ENCODE measurements around the gene TTLL12.

The TTLL12 gene

GRCh38 chr22:43181321-43182076, 5.4 kb downstream of the TTLL12 start:
- H3K36me3 ChIP-seq (ENCODE audit: control insufficient read depth, insufficient read depth, low read length): peaks cover 28% of the 10 kb centered on the region
- 94 to 95% methylated on average over 10 to 13 of the region's 13 CpGs for WGBS, 2 experiments (ENCODE audit: insufficient coverage in 2 of 2)

GRCh38 chr22:43180670-43181069, 6.3 kb downstream of the TTLL12 start:
- H3K4me1 ChIP-seq (ENCODE audit: control insufficient read depth, insufficient read depth, low read length, poor library complexity, severe bottlenecking): peaks cover 23% of the 10 kb centered on the region
- no peak overlapping the region for H3K4me3 ChIP-seq (ENCODE audit: extremely low read depth, insufficient read depth, low read length, poor library complexity, severe bottlenecking)
- H3K36me3 ChIP-seq (ENCODE audit: control insufficient read depth, insufficient read depth, low read length): peaks cover 33% of the 10 kb centered on the region
- H3K27ac ChIP-seq (ENCODE audit: low read depth, low read length, severe bottlenecking): no peak overlapping the region
- H3K9me3 ChIP-seq (ENCODE audit: control insufficient read depth, low read length): no peaks in the 10 kb centered on the region
- 96 to 97% methylated on average over 9 to 15 of the region's 15 CpGs for WGBS, 2 experiments (ENCODE audit: insufficient coverage in 2 of 2)

More at GRCh38 chr22:43181321-43182076, 5.4 kb downstream of the TTLL12 start:
- Histone ChIP-seq H3K4me3 (ENCODE audit: extremely low read depth, insufficient read depth, low read length, poor library complexity, severe bottlenecking) (no peak overlapping the region), H3K4me1 (ENCODE audit: control insufficient read depth, insufficient read depth, low read length, poor library complexity, severe bottlenecking) (peaks cover 23% of the 10 kb centered on the region), H3K27ac (ENCODE audit: low read depth, low read length, severe bottlenecking) (no peak overlapping the region), H3K9me3 (ENCODE audit: control insufficient read depth, low read length) (no peaks in the 10 kb centered on the region)

GRCh38 chr22:43179911-43180195, 7.1 kb downstream of the TTLL12 start:
- 96 to 97% methylated on average over 12 to 14 of the region's 15 CpGs for WGBS, 2 experiments (ENCODE audit: insufficient coverage in 2 of 2)
- H3K36me3 ChIP-seq (ENCODE audit: control insufficient read depth, insufficient read depth, low read length): peaks cover 41% of the 10 kb centered on the region

GRCh38 chr22:43179146-43179910, 7.6 kb downstream of the TTLL12 start:
- no peak overlapping the region for H3K27ac ChIP-seq (ENCODE audit: low read depth, low read length, severe bottlenecking)
- WGBS, 2 experiments (ENCODE audit: insufficient coverage in 2 of 2): 94 to 95% methylated on average over 23 to 25 of the region's 25 CpGs
- no peak overlapping the region for H3K4me3 ChIP-seq (ENCODE audit: extremely low read depth, insufficient read depth, low read length, poor library complexity, severe bottlenecking)
- H3K4me1 ChIP-seq (ENCODE audit: control insufficient read depth, insufficient read depth, low read length, poor library complexity, severe bottlenecking): peaks cover 13% of the 10 kb centered on the region
- no peaks in the 10 kb centered on the region for H3K9me3 ChIP-seq (ENCODE audit: control insufficient read depth, low read length)
- peaks cover 46% of the 10 kb centered on the region for H3K36me3 ChIP-seq (ENCODE audit: control insufficient read depth, insufficient read depth, low read length)

More at GRCh38 chr22:43179911-43180195, 7.1 kb downstream of the TTLL12 start:
- H3K9me3 ChIP-seq (ENCODE audit: control insufficient read depth, low read length): no peaks in the 10 kb centered on the region
- no peak overlapping the region for H3K27ac ChIP-seq (ENCODE audit: low read depth, low read length, severe bottlenecking)
- H3K4me3 ChIP-seq (ENCODE audit: extremely low read depth, insufficient read depth, low read length, poor library complexity, severe bottlenecking): no peak overlapping the region
- H3K4me1 ChIP-seq (ENCODE audit: control insufficient read depth, insufficient read depth, low read length, poor library complexity, severe bottlenecking): peaks cover 17% of the 10 kb centered on the region

- 96% methylated on average over 6 of the region's 7 CpGs for WGBS, 2 experiments (ENCODE audit: insufficient coverage in 2 of 2)
- H3K4me3 ChIP-seq (ENCODE audit: extremely low read depth, insufficient read depth, low read length, poor library complexity, severe bottlenecking): no peak overlapping the region
- peaks cover 5% of the 10 kb centered on the region for H3K4me1 ChIP-seq (ENCODE audit: control insufficient read depth, insufficient read depth, low read length, poor library complexity, severe bottlenecking)
- no peak overlapping the region for H3K27ac ChIP-seq (ENCODE audit: low read depth, low read length, severe bottlenecking)
- H3K9me3 ChIP-seq (ENCODE audit: control insufficient read depth, low read length): no peaks in the 10 kb centered on the region
- H3K36me3 ChIP-seq (ENCODE audit: control insufficient read depth, insufficient read depth, low read length): peaks cover 56% of the 10 kb centered on the region
Observed at GRCh38 chr22:43177479-43177878, 9.5 kb downstream of the TTLL12 start.

GRCh38 chr22:43176090-43176489, 10.8 kb downstream of the TTLL12 start:
- H3K4me1 ChIP-seq (ENCODE audit: control insufficient read depth, insufficient read depth, low read length, poor library complexity, severe bottlenecking): peaks cover 5% of the 10 kb centered on the region
- no peaks in the 10 kb centered on the region for H3K9me3 ChIP-seq (ENCODE audit: control insufficient read depth, low read length)
- H3K4me3 ChIP-seq (ENCODE audit: extremely low read depth, insufficient read depth, low read length, poor library complexity, severe bottlenecking): no peak overlapping the region
- 91 to 93% methylated on average over 13 of the region's 15 CpGs for WGBS, 2 experiments (ENCODE audit: insufficient coverage in 2 of 2)
- H3K27ac ChIP-seq (ENCODE audit: low read depth, low read length, severe bottlenecking): no peak overlapping the region
- H3K36me3 ChIP-seq (ENCODE audit: control insufficient read depth, insufficient read depth, low read length): peaks cover 61% of the 10 kb centered on the region

GRCh38 chr22:43174941-43175531, 11.9 kb downstream of the TTLL12 start:
- WGBS, 2 experiments (ENCODE audit: insufficient coverage in 2 of 2): 93 to 96% methylated on average over 5 to 7 of the region's 9 CpGs
- H3K4me1 ChIP-seq (ENCODE audit: control insufficient read depth, insufficient read depth, low read length, poor library complexity, severe bottlenecking): no peaks in the 10 kb centered on the region
- H3K36me3 ChIP-seq (ENCODE audit: control insufficient read depth, insufficient read depth, low read length): peaks cover 67% of the 10 kb centered on the region
- no peak overlapping the region for H3K4me3 ChIP-seq (ENCODE audit: extremely low read depth, insufficient read depth, low read length, poor library complexity, severe bottlenecking)
- H3K27ac ChIP-seq (ENCODE audit: low read depth, low read length, severe bottlenecking): no peak overlapping the region
- H3K9me3 ChIP-seq (ENCODE audit: control insufficient read depth, low read length): no peaks in the 10 kb centered on the region

- peaks cover 4% of the 10 kb centered on the region for H3K4me1 ChIP-seq (ENCODE audit: control insufficient read depth, insufficient read depth, low read length, poor library complexity, severe bottlenecking)
- H3K36me3 ChIP-seq (ENCODE audit: control insufficient read depth, insufficient read depth, low read length): peaks cover 58% of the 10 kb centered on the region
- 95 to 96% methylated on average over 35 to 36 of the region's 39 CpGs for WGBS, 2 experiments (ENCODE audit: insufficient coverage in 2 of 2)
- H3K9me3 ChIP-seq (ENCODE audit: control insufficient read depth, low read length): no peaks in the 10 kb centered on the region
- H3K4me3 ChIP-seq (ENCODE audit: extremely low read depth, insufficient read depth, low read length, poor library complexity, severe bottlenecking): no peak overlapping the region
- no peak overlapping the region for H3K27ac ChIP-seq (ENCODE audit: low read depth, low read length, severe bottlenecking)
Observed at GRCh38 chr22:43173976-43174720, 12.8 kb downstream of the TTLL12 start.

- Histone ChIP-seq H3K27ac (ENCODE audit: low read depth, low read length, severe bottlenecking) (no peak overlapping the region), H3K4me3 (ENCODE audit: extremely low read depth, insufficient read depth, low read length, poor library complexity, severe bottlenecking) (no peak overlapping the region), H3K4me1 (ENCODE audit: control insufficient read depth, insufficient read depth, low read length, poor library complexity, severe bottlenecking) (peaks cover 10% of the 10 kb centered on the region), H3K36me3 (ENCODE audit: control insufficient read depth, insufficient read depth, low read length) (peaks cover 52% of the 10 kb centered on the region), H3K9me3 (ENCODE audit: control insufficient read depth, low read length) (no peaks in the 10 kb centered on the region)
- WGBS, 2 experiments (ENCODE audit: insufficient coverage in 2 of 2): 92 to 99% methylated on average over 9 of the region's 9 CpGs
Observed at GRCh38 chr22:43173566-43173965, 13.4 kb downstream of the TTLL12 start.

GRCh38 chr22:43172191-43172590, 14.7 kb downstream of the TTLL12 start:
- Histone ChIP-seq H3K4me3 (ENCODE audit: extremely low read depth, insufficient read depth, low read length, poor library complexity, severe bottlenecking) (no peak overlapping the region), H3K36me3 (ENCODE audit: control insufficient read depth, insufficient read depth, low read length) (peaks cover 53% of the 10 kb centered on the region), H3K4me1 (ENCODE audit: control insufficient read depth, insufficient read depth, low read length, poor library complexity, severe bottlenecking) (peaks cover 15% of the 10 kb centered on the region), H3K27ac (ENCODE audit: low read depth, low read length, severe bottlenecking) (no peak overlapping the region), H3K9me3 (ENCODE audit: control insufficient read depth, low read length) (no peaks in the 10 kb centered on the region)
- 94 to 96% methylated on average over 19 of the region's 19 CpGs for WGBS, 2 experiments (ENCODE audit: insufficient coverage in 2 of 2)

All from mesodermal cell (in vitro differentiated cells).